Panc1 (cell line): ENCODE results near the gene GLIS1. TPM values are rescaled to one million over a fixed set of nuclear protein-coding genes. Genes with fewer than 3 reads are reported as not detected.
A peak's percentile ranks its signal among the peaks of the same experiment; 100 is the strongest.

Experiments
- ATAC-seq: fragments of 200-7000 bp; cut with Tn5 transposase; 2 replicates; pipeline ENCODE4 v1.9.1; 2020; ENCODE audit warnings: mild to moderate bottlenecking, moderate library complexity
- BruUV-seq: library from RNA; stranded (reverse); fragments of 400-500 nt; replicated peaks from 2 replicates; lab custom pipeline; 2021; lab: Mats Ljungman, UMichigan
- CTCF ChIA-PET: fragments of 300-600 bp; sonication (Branson Sonifier 250); formaldehyde crosslinking; loops from one replicate; lab custom pipeline; 2022; ENCODE audit warnings: antibody characterized with exemption; lab: Charles Lee
- POLR2A ChIA-PET: fragments of 300-600 bp; sonication (Branson Sonifier 250); formaldehyde crosslinking; loops from one replicate; lab custom pipeline; 2022; ENCODE audit warnings: antibody characterized with exemption; lab: Charles Lee
- DNase-seq: peaks from one replicate; pipeline ENCODE4 v3.0.0-alpha.2; 2010; ENCODE audit warnings: low read depth, low spot score
- H3K27ac ChIP-seq: 2 replicates; pipeline ENCODE4 v1.5.1; 2011; ENCODE audit warnings: mild to moderate bottlenecking, low read length, inconsistent platforms
- H3K27me3 ChIP-seq: fragments of 200-500 bp; sonication (Bioruptor generic); 2 replicates; pipeline ENCODE4 v1.6.0; 2014; ENCODE audit warnings: low read length, inconsistent platforms; ENCODE audit not compliant: control insufficient read depth, insufficient read depth
- H3K36me3 ChIP-seq: fragments of 200-500 bp; sonication (Bioruptor generic); 2 replicates; pipeline ENCODE4 v1.5.1; 2014; ENCODE audit warnings: inconsistent platforms, mild to moderate bottlenecking, low read length, moderate library complexity; ENCODE audit not compliant: control insufficient read depth, insufficient read depth
- H3K4me1 ChIP-seq: 2 replicates; pipeline ENCODE4 v1.5.1; 2011; ENCODE audit warnings: inconsistent platforms, mild to moderate bottlenecking, low read length, moderate library complexity; ENCODE audit not compliant: control insufficient read depth, insufficient read depth
- H3K4me3 ChIP-seq, 2 experiments: 2 replicates each; pipeline ENCODE4 v1.5.1; 2011 to 2012; ENCODE audit warnings: low read depth in 2 of 2, low read length in 2 of 2, mild to moderate bottlenecking in 2 of 2, inconsistent platforms in 1 of 2, moderate library complexity in 1 of 2
- H3K9me3 ChIP-seq: fragments of 200-500 bp; sonication (Bioruptor generic); 2 replicates; pipeline ENCODE4 v1.5.1; 2014; ENCODE audit warnings: low read depth, mild to moderate bottlenecking, inconsistent platforms, low read length, moderate library complexity; ENCODE audit not compliant: control insufficient read depth, insufficient read depth
- CTCF ChIP-seq: fragments of 450-650 bp; IDR thresholded peaks from 2 replicates; pipeline ENCODE4 v1.5.1; 2017; ENCODE audit warnings: mild to moderate bottlenecking
- POLR2AphosphoS5 ChIP-seq: IDR thresholded peaks from 2 replicates; pipeline ENCODE4 v1.6.1; 2012; ENCODE audit warnings: mild to moderate bottlenecking, low read depth, low read length, moderate library complexity
- REST ChIP-seq, 2 experiments: IDR thresholded peaks; 2 replicates each; pipeline ENCODE4 v1.6.1; 2011 to 2012; ENCODE audit warnings: low read depth in 2 of 2, control low read depth in 1 of 2, low read length in 1 of 2, mild to moderate bottlenecking in 1 of 2, moderate library complexity in 1 of 2; ENCODE audit not compliant: insufficient read depth in 1 of 2
- SIN3A ChIP-seq: IDR thresholded peaks from 2 replicates; pipeline ENCODE4 v1.6.1; 2012; ENCODE audit warnings: low read depth, mild to moderate bottlenecking, low read length, moderate library complexity, borderline replicate concordance; ENCODE audit not compliant: insufficient read depth
- TCF7L2 ChIP-seq: IDR thresholded peaks from 2 replicates; pipeline ENCODE4 v1.6.1; 2011; ENCODE audit warnings: mild to moderate bottlenecking, low read depth, low read length, inconsistent platforms
- in situ Hi-C: cut with HindIII; loops from 2 replicates; pipeline ENCODE4 v1.10.0; 2016; ENCODE audit warnings: low sequenced_read_pairs, low pct_unique_long_range_greater_than_20kb
- intact Hi-C: fragments of 100-400 bp; cut with micrococcal nuclease; formaldehyde crosslinking; loops from one replicate; pipeline ENCODE4 v1.10.0; 2022; ENCODE audit not compliant: unreplicated experiment
- total RNA-seq: library from RNA; stranded (reverse); gene quantifications from one replicate; pipeline ENCODE4 v1.2.1, GENCODE V29; 2021; ENCODE audit not compliant: unreplicated experiment

GLIS1 gene
- total RNA-seq, 1 experiment from 2014 or later: 0.28 TPM

GRCh38 chr1:53777272-53777671 is 38.3 kb upstream of the GLIS1 start:
- no peaks in the 10 kb centered on the region for H3K4me1 ChIP-seq
- POLR2A ChIA-PET: interaction anchor here (0.6 kb wide), 1 partner anchor 176 kb away, joined by 8 read pairs; no protein-coding TSS in a partner anchor

GRCh38 chr1:53771648-53772047 is 32.7 kb upstream of the GLIS1 start:
- H3K4me1 ChIP-seq: no peaks in the 10 kb centered on the region
- BruUV-seq: no TSS peak

More at GRCh38 chr1:53777272-53777671, 38.3 kb upstream of the GLIS1 start:
- Histone ChIP-seq H3K27me3 (no peaks in the 10 kb centered on the region), H3K27ac (no peak overlapping the region), H3K36me3 (peaks cover 5% of the 10 kb centered on the region; the same call in 1 of the 2 replicates), H3K4me3 (no peak overlapping the region), H3K9me3 (no peaks in the 10 kb centered on the region)
- no TSS peak for BruUV-seq
- intact Hi-C loops: no loop called here
- ATAC-seq (no peak), DNase-seq (no peak)
- TF ChIP-seq REST (IDR thresholded peaks at IDR 0.05; ENCODE audit: insufficient read depth in 1 of 2, low read depth in 2 of 2, low read length in 1 of 2) (no peak), CTCF (no peak), POLR2AphosphoS5 (no peak), SIN3A (no peak), TCF7L2 (no peak)
- in situ Hi-C loops: no loop called here
- CTCF ChIA-PET: no interaction called here

More at GRCh38 chr1:53771648-53772047, 32.7 kb upstream of the GLIS1 start:
- H3K36me3 ChIP-seq: peaks cover 27% of the 10 kb centered on the region
- no peaks in the 10 kb centered on the region for H3K27me3 ChIP-seq
- POLR2A ChIA-PET: no interaction called here
- intact Hi-C loops (no loop called here), in situ Hi-C loops (no loop called here)
- H3K9me3 ChIP-seq: no peaks in the 10 kb centered on the region
- CTCF ChIA-PET: interaction anchor here (0.6 kb wide), 1 partner anchor 378 kb away, joined by 3 read pairs; no protein-coding TSS in a partner anchor
- ATAC-seq: no peak
- no peak overlapping the region for H3K27ac ChIP-seq
- TF ChIP-seq CTCF: no peak
- no peak for TF ChIP-seq REST (IDR thresholded peaks at IDR 0.05; ENCODE audit: insufficient read depth in 1 of 2, low read depth in 2 of 2, low read length in 1 of 2)
- TF ChIP-seq TCF7L2: no peak
- no peak for TF ChIP-seq POLR2AphosphoS5
- H3K4me3 ChIP-seq: no peak overlapping the region
- peak; percentile 15 for DNase-seq
